SK-N-MC (cell line): ENCODE measurements around the gene ANKS1A.

ENCODE experiments used
- EZH2 ChIP-seq: fragments of 200-600 bp; sonication (generic); IDR thresholded peaks from one replicate; pipeline ENCODE4 v1.6.1; 2017; ENCODE audit warnings: antibody characterized with exemption
- POLR2AphosphoS5 ChIP-seq: IDR thresholded peaks from 2 replicates; pipeline ENCODE4 v1.6.1; 2012; ENCODE audit warnings: mild to moderate bottlenecking, low read depth, low read length, borderline replicate concordance

DNA sequence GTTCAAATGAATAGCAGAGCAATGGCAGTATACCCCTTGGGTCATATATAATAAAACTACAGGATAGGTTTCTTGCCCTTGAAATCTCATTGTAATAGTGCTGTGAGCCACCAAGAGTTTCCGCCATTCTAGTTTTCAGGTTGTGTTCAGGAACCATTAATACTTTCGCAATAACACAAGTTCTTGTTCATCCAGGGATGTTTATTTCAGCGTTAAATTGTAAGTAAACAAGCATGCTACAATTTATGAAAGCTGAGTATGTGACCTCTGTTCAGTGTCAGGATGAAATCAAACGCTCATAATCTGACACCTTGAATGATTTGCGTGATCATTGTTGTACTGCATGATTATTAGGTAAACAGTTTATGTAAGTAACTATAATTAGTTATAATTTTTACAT lies 22.8 kb downstream of the ANKS1A start:
- TF ChIP-seq EZH2 = no peak
- no peak for TF ChIP-seq POLR2AphosphoS5
